GM12874 (cell line): ENCODE results near the gene NUDCD3.
A peak's percentile ranks its signal among the peaks of the same experiment; 100 is the strongest.

Source experiments
- CTCF ChIP-seq: IDR thresholded peaks from 2 replicates; pipeline ENCODE4 v1.5.1; 2011; ENCODE audit warnings: low read depth, mild to moderate bottlenecking, control low read depth, low read length, moderate library complexity; ENCODE audit not compliant: insufficient read depth

NUDCD3 gene

GRCh38 chr7:44466300-44467216 lies 23.9 kb downstream of the NUDCD3 start:
- no peak for TF ChIP-seq CTCF

- TF ChIP-seq CTCF, result no peak
Measured at GRCh38 chr7:44465490-44465889, 25.0 kb downstream of the NUDCD3 start.

- TF ChIP-seq CTCF, result peak; percentile 21; the same call in 1 of the 2 replicates
Measured at GRCh38 chr7:44463169-44463808, 27.2 kb downstream of the NUDCD3 start.

- no peak for TF ChIP-seq CTCF
Measured at GRCh38 chr7:44461387-44461786, 29.1 kb downstream of the NUDCD3 start.

GRCh38 chr7:44460325-44460724 lies 30.1 kb downstream of the NUDCD3 start:
- TF ChIP-seq CTCF, result no peak

- no peak for TF ChIP-seq CTCF
Measured at GRCh38 chr7:44455155-44455554, 35.3 kb downstream of the NUDCD3 start.

GRCh38 chr7:44454348-44454747 lies 36.1 kb downstream of the NUDCD3 start:
- no peak for TF ChIP-seq CTCF
